ENCODE data around the gene XPO4. TPM values are rescaled to one million over a fixed set of nuclear protein-coding genes. Genes with fewer than 3 reads are reported as not detected.

The XPO4 gene
- total RNA-seq, 1 experiment from 2014 or later = 34.1 TPM

DNA sequence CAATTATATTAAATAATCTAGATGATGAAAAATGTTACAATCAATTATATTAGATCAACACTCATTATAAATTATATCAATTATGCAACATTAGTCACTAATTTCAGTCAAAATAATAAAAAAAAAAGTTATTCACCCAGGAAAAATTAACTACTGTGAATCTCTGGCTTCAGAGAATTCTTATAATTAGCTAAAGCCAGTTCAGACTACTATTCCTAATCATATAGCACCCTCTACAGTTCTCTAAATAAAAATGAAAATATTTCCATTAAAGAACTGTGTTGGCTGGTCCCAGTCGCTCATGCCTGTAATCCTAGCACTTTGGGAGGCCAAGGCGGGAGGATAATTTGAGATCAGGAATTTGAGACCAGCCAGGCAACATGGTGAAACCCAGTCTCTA lies 33.0 kb downstream of the XPO4 start:
- no peak overlapping the region for H3K27ac Mint-ChIP-seq
- no peak overlapping the region for H3K4me3 Mint-ChIP-seq
- no peaks in the 10 kb centered on the region for H3K27me3 Mint-ChIP-seq (ENCODE audit: low read depth)
- no peak overlapping the region for H3K14ac ChIP-seq (ENCODE audit: insufficient read depth, low read length)
- H4K5ac ChIP-seq (ENCODE audit: insufficient read length, low read depth, low read length) = no peak overlapping the region
- H2BK20ac ChIP-seq (ENCODE audit: low read depth, low read length, poor library complexity, severe bottlenecking) = no peak overlapping the region
- no peak for DNase-seq
- H2BK15ac ChIP-seq (ENCODE audit: low read depth, low read length) = no peak overlapping the region
- no peak overlapping the region for H4K91ac ChIP-seq (ENCODE audit: insufficient read length, low read depth, low read length)
- H3K23ac ChIP-seq (ENCODE audit: insufficient read length, low read depth, low read length) = no peak overlapping the region
- H3K27ac ChIP-seq (ENCODE audit: insufficient read length, low read depth, low read length) = no peak overlapping the region
- H4K20me1 ChIP-seq (ENCODE audit: control insufficient read depth, insufficient read depth, insufficient read length) = no peaks in the 10 kb centered on the region
- no peaks in the 10 kb centered on the region for H3K23me2 ChIP-seq (ENCODE audit: insufficient read length, low read depth, low read length, poor library complexity, severe bottlenecking)
- H3K4ac ChIP-seq (ENCODE audit: low read depth, low read length) = no peak overlapping the region
- no peak overlapping the region for H2BK12ac ChIP-seq (ENCODE audit: insufficient read length, low read depth, low read length)
- H3K36me3 Mint-ChIP-seq (ENCODE audit: insufficient read depth in 1 of 3, low read depth in 3 of 3) = peaks cover 0 to 7% (median 5%) of the 10 kb centered on the region in 3 experiments; a peak in 2 of 7 replicates
- WGBS (ENCODE audit: extremely low coverage, insufficient read length, low lambda C conversion rate) = no CpG with 5 or more reads among the region's 2 CpGs
- no peak overlapping the region for H2BK120ac ChIP-seq (ENCODE audit: low read depth, low read length, poor library complexity, severe bottlenecking)
- no peak overlapping the region for H3K4me2 ChIP-seq (ENCODE audit: insufficient read depth, insufficient read length, low read length)
- H3K18ac ChIP-seq (ENCODE audit: insufficient read length, low read depth, low read length) = no peak overlapping the region
- H2AK5ac ChIP-seq (ENCODE audit: insufficient read length, low read length) = no peak overlapping the region
- H3K79me1 ChIP-seq (ENCODE audit: insufficient read depth, low read depth, low read length, poor library complexity, severe bottlenecking) = peaks cover 11% of the 10 kb centered on the region
- H3K4me1 ChIP-seq (ENCODE audit: insufficient read depth, low read length) = no peaks in the 10 kb centered on the region; the same call in 1 of the 2 replicates
- TF ChIP-seq, protein P1, sequence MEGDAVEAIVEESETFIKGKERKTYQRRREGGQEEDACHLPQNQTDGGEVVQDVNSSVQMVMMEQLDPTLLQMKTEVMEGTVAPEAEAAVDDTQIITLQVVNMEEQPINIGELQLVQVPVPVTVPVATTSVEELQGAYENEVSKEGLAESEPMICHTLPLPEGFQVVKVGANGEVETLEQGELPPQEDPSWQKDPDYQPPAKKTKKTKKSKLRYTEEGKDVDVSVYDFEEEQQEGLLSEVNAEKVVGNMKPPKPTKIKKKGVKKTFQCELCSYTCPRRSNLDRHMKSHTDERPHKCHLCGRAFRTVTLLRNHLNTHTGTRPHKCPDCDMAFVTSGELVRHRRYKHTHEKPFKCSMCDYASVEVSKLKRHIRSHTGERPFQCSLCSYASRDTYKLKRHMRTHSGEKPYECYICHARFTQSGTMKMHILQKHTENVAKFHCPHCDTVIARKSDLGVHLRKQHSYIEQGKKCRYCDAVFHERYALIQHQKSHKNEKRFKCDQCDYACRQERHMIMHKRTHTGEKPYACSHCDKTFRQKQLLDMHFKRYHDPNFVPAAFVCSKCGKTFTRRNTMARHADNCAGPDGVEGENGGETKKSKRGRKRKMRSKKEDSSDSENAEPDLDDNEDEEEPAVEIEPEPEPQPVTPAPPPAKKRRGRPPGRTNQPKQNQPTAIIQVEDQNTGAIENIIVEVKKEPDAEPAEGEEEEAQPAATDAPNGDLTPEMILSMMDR (conservative IDR thresholded peaks at IDR 0.05) = no peak
- H3K9me3 ChIP-seq (ENCODE audit: control insufficient read depth, low read depth, low read length) = no peaks in the 10 kb centered on the region
- H2AFZ ChIP-seq (ENCODE audit: low read length) = no peak overlapping the region
- no peak overlapping the region for H3K56ac ChIP-seq (ENCODE audit: insufficient read length, low read depth, low read length)
- no peak overlapping the region for H3T11ph ChIP-seq (ENCODE audit: low read length)
- H3K27me3 ChIP-seq (ENCODE audit: insufficient read depth, low read length) = no peaks in the 10 kb centered on the region
- no peak overlapping the region for H4K8ac ChIP-seq (replicated peaks; ENCODE audit: insufficient read length, low read depth, low read length)
- H3K4me1 Mint-ChIP-seq = peaks cover 19% of the 10 kb centered on the region in 2 experiments
- H3K79me2 ChIP-seq (ENCODE audit: insufficient read depth, low read length) = peaks cover 13% of the 10 kb centered on the region; the same call in 1 of the 2 replicates
- no peak overlapping the region for H3K9ac ChIP-seq (ENCODE audit: extremely low read depth, insufficient read length, low read length)
- no peak overlapping the region for H2BK5ac ChIP-seq (ENCODE audit: insufficient read length, low read length)
- H3K9me3 Mint-ChIP-seq = no peaks in the 10 kb centered on the region

Data from H9 (cell line).